ENCODE data around the gene RCOR2. TPM values are rescaled to one million over a fixed set of nuclear protein-coding genes. Genes with fewer than 3 reads are reported as not detected.

Gene RCOR2
- total and polyA plus RNA-seq, 2 donors (not counting 1 experiment from before 2014, with no cell fraction given): not detected

DNA sequence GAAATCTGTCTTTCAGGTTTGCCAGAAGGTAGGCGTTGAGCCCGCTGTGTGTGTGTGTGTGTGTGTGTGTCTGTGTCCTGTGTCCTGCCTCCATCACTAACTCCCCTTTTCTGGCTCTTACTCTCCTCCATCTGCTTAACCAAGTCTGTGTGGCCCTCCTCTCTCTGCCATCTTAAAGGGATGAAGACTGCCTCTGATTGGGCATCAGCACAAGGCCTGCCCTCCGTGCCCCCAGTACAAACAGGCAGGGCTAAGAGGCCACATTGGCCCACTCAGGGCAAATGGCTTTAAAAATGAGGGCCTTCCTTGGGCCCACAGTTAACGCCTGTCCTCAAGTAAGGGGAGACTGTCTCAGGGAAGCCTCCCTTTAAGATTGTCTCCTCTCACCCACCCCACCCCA is 10.9 kb downstream of the RCOR2 start:
- Mint-ChIP-seq H3K4me1 (no peaks in the 10 kb centered on the region), H3K4me3 (no peak overlapping the region), H3K9me3 (ENCODE audit: insufficient read depth) (no peaks in the 10 kb centered on the region), H3K27ac (no peak overlapping the region), H3K27me3 (no peaks in the 10 kb centered on the region)
- DNase-seq (no peak), ATAC-seq (ENCODE audit: low read depth) (no peak)
- Histone ChIP-seq H3K27ac (ENCODE audit: low read length in 2 of 2) (no peak overlapping the region), H3K4me2 (replicated peaks; ENCODE audit: low read depth, low read length, poor library complexity, severe bottlenecking) (no peak overlapping the region), H2AFZ (ENCODE audit: insufficient read depth, low read depth, low read length, poor library complexity, severe bottlenecking) (no peak overlapping the region), H3K27me3 (replicated peaks in 1 of 4; ENCODE audit: control extremely low read depth in 1 of 4, control insufficient read depth in 3 of 4, insufficient read depth in 4 of 4, low read length in 3 of 4) (no peaks in the 10 kb centered on the region), H4K20me1 (ENCODE audit: control insufficient read depth, insufficient read depth, low read length, poor library complexity, severe bottlenecking) (peaks cover 86% of the 10 kb centered on the region), H3K4me3 (ENCODE audit: control extremely low read depth in 1 of 5, extremely low read depth in 1 of 5, insufficient read depth in 1 of 5, low read depth in 2 of 5, low read length in 4 of 5) (no peak overlapping the region), H3K36me3 (replicated peaks in 1 of 2; ENCODE audit: control extremely low read depth in 1 of 2, control insufficient read depth in 1 of 2, extremely low read depth in 1 of 2, insufficient read depth in 2 of 2, low read length in 1 of 2) (peaks cover 3 to 81% of the 10 kb centered on the region in 2 experiments), H3K79me2 (ENCODE audit: control insufficient read depth, insufficient read depth, low read length) (peaks cover 5% of the 10 kb centered on the region), H3K9me3 (ENCODE audit: control extremely low read depth in 1 of 3, control insufficient read depth in 2 of 3, insufficient read depth in 1 of 3, low read length in 2 of 3) (no peaks in the 10 kb centered on the region), H3K4me1 (ENCODE audit: control insufficient read depth in 2 of 2, insufficient read depth in 2 of 2, low read length in 2 of 2) (no peaks in the 10 kb centered on the region), H3K9ac (ENCODE audit: low read length) (no peak overlapping the region)
- CTCF ChIA-PET: interaction anchor here (1.3 to 1.9 kb wide), 4 partner anchors 14 to 139 kb away, joined by 5 to 22 read pairs (median 6); partner anchors contain the start of gene ZFTA
- WGBS (ENCODE audit: insufficient coverage): 100% methylated on average over 1 of the region's 4 CpGs
- intact Hi-C loops (cut with micrococcal nuclease): loop anchor here (1.0 kb wide), 1 partner anchor 69 kb away; no protein-coding TSS in a partner anchor
- POLR2A ChIA-PET: interaction anchor here (0.6 to 1.0 kb wide), 3 partner anchors 23 to 92 kb away, joined by 3 to 6 read pairs (median 4); no protein-coding TSS in a partner anchor
- TF ChIP-seq, protein P1, sequence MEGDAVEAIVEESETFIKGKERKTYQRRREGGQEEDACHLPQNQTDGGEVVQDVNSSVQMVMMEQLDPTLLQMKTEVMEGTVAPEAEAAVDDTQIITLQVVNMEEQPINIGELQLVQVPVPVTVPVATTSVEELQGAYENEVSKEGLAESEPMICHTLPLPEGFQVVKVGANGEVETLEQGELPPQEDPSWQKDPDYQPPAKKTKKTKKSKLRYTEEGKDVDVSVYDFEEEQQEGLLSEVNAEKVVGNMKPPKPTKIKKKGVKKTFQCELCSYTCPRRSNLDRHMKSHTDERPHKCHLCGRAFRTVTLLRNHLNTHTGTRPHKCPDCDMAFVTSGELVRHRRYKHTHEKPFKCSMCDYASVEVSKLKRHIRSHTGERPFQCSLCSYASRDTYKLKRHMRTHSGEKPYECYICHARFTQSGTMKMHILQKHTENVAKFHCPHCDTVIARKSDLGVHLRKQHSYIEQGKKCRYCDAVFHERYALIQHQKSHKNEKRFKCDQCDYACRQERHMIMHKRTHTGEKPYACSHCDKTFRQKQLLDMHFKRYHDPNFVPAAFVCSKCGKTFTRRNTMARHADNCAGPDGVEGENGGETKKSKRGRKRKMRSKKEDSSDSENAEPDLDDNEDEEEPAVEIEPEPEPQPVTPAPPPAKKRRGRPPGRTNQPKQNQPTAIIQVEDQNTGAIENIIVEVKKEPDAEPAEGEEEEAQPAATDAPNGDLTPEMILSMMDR (IDR thresholded peaks at IDR 0.05): no peak
- no peak for TF ChIP-seq EZH2 (IDR thresholded peaks at IDR 0.05; ENCODE audit: borderline replicate concordance, insufficient read depth, low read depth, low read length, poor library complexity, severe bottlenecking)

DNA sequence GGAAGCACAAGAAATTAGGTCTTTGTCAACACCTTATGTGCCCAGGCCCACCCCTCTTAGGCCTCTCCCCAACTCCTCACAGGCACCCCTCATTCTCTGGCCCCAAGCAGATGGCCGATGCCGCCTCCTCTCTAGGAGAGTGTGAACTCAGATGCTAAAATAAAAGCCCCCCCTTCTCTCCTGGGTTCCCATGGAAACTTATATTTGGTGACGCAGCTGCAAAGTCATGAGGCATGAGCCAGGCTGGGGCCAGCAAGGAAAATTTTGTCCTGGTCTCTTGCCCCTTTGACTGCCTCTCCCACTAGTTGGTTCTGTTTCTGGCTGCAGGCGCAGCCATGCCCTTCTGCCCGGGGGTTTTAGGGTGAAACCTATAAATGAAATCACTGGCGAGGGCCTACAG is 11.8 kb downstream of the RCOR2 start:
- POLR2A ChIA-PET: no interaction called here
- Mint-ChIP-seq H3K4me1 (no peaks in the 10 kb centered on the region), H3K9me3 (ENCODE audit: insufficient read depth) (no peaks in the 10 kb centered on the region), H3K27ac (no peak overlapping the region), H3K27me3 (no peaks in the 10 kb centered on the region), H3K4me3 (no peak overlapping the region)
- intact Hi-C loops (cut with micrococcal nuclease): no loop called here
- Histone ChIP-seq H3K27ac (ENCODE audit: low read length in 2 of 2) (no peak overlapping the region), H3K4me3 (ENCODE audit: control extremely low read depth in 1 of 5, extremely low read depth in 1 of 5, insufficient read depth in 1 of 5, low read depth in 2 of 5, low read length in 4 of 5) (no peak overlapping the region), H3K9me3 (ENCODE audit: control extremely low read depth in 1 of 3, control insufficient read depth in 2 of 3, insufficient read depth in 1 of 3, low read length in 2 of 3) (no peaks in the 10 kb centered on the region), H2AFZ (ENCODE audit: insufficient read depth, low read depth, low read length, poor library complexity, severe bottlenecking) (no peak overlapping the region), H3K9ac (ENCODE audit: low read length) (no peak overlapping the region), H3K36me3 (replicated peaks in 1 of 2; ENCODE audit: control extremely low read depth in 1 of 2, control insufficient read depth in 1 of 2, extremely low read depth in 1 of 2, insufficient read depth in 2 of 2, low read length in 1 of 2) (peaks cover 3 to 89% of the 10 kb centered on the region in 2 experiments), H3K27me3 (replicated peaks in 1 of 4; ENCODE audit: control extremely low read depth in 1 of 4, control insufficient read depth in 3 of 4, insufficient read depth in 4 of 4, low read length in 3 of 4) (no peaks in the 10 kb centered on the region), H3K4me2 (replicated peaks; ENCODE audit: low read depth, low read length, poor library complexity, severe bottlenecking) (no peak overlapping the region), H4K20me1 (ENCODE audit: control insufficient read depth, insufficient read depth, low read length, poor library complexity, severe bottlenecking) (peaks cover 87% of the 10 kb centered on the region), H3K79me2 (ENCODE audit: control insufficient read depth, insufficient read depth, low read length) (peaks cover 9% of the 10 kb centered on the region), H3K4me1 (ENCODE audit: control insufficient read depth in 2 of 2, insufficient read depth in 2 of 2, low read length in 2 of 2) (no peaks in the 10 kb centered on the region)
- CTCF ChIA-PET: interaction anchor here (0.6 to 0.7 kb wide), 2 partner anchors 68 to 265 kb away, joined by 3 read pairs; no protein-coding TSS in a partner anchor
- TF ChIP-seq, protein P1 (IDR thresholded peaks at IDR 0.05): no peak
- TF ChIP-seq EZH2 (IDR thresholded peaks at IDR 0.05; ENCODE audit: borderline replicate concordance, insufficient read depth, low read depth, low read length, poor library complexity, severe bottlenecking): no peak
- DNase-seq (no peak), ATAC-seq (ENCODE audit: low read depth) (no peak)
- WGBS (ENCODE audit: insufficient coverage): 96% methylated on average over 6 of the region's 6 CpGs
